Measurements from ENCODE around the gene CHRM3.
"Not testable (repeated sequence)": the region's sequence is repeated elsewhere in the genome, so short reads cannot be mapped to it uniquely, and the experiment has no call there.

Gene CHRM3

GRCh38 chr1:239386453-239387303 lies at the start of gene CHRM3:
Gene CHRM3, plus strand, starts transcription at chr1:239386568. Its CDS starts 520,884 bp downstream, at chr1:239907452.
- peak; percentile 75 for DNase-seq (ENCODE audit: low spot score)

DNA sequence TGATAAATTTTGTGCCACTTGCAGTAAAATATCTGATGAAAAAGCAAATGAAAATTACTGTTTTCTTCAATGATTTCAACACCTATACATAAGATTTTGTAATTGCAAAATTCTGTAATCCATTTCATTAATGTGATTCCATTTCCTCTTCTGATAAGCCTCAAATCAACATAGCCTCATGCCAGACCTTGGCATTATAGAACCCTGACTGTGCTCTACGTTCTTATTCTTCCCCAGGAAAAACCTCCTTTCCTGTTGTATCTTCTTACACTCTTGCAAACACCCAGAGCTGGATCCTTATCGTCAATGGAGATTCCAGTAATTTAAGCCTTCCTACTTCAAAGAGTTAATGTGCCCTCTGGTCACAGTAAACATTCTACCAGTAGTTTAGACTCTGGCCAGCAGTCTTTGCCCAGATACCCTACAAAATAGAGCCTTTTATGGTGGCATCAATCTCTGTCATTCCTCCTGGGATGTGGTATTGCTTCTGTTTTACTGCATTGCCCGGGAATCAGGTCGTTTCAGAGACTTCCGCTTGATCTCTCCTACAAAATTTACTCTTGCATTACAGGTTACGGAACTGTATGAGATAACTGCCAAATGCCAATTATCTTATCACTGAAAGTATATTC lies 48.5 kb upstream of the CHRM3 start:
- DNase-seq (ENCODE audit: low spot score), result no peak

DNA sequence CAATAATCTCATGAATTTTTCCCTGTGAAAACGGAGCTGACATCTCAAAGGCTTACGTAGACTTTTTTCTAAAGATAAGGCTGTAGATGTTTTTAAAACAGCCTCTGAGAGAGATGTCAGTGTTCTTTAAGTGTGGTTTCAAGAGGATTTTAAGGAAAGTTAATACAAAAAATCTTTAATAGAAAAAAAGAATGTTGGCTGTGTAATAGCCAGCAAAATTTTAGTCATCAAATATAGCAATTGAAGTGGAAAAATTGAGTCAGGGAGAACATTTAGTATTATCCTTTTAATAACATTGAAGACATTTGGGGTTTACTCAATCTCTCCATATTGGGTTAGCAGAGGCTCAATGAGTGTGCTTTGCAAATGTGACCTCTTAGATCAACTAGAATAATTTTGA lies 38.6 kb upstream of the CHRM3 start:
- no peak for DNase-seq (ENCODE audit: low spot score)

DNA sequence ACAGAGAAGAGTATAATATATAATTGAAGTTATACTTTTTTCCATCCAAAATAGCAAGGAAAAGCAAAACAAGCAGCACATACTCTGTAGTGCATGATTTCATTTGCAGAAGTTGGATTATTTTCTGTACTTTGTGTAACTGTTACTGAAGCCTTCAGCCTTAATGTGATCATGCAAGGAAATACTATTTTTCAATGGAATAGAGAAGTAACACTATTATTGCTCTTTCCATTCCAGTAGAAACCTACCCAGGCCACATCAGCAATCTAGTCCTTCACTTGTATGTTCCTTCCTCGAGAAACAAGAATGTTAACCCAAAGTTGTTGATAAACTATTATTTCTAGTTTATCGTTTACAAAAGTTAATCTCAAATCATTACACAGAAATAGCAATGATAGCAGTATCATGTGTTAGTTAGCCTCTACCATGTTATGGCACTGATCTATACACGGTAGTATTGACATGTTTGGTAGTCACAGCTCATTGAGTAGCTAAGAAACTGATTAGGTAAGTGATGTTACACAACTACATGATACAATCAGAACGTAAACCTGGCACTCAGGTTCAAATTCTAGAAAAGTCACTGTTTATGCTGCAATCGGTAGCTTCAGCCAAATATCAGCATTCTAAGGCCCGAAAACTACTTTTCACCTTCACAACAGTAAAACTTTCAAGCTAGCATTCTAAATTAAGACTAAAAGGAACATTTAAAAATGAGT lies 37.6 kb upstream of the CHRM3 start:
- no peak for DNase-seq (ENCODE audit: low spot score)

DNA sequence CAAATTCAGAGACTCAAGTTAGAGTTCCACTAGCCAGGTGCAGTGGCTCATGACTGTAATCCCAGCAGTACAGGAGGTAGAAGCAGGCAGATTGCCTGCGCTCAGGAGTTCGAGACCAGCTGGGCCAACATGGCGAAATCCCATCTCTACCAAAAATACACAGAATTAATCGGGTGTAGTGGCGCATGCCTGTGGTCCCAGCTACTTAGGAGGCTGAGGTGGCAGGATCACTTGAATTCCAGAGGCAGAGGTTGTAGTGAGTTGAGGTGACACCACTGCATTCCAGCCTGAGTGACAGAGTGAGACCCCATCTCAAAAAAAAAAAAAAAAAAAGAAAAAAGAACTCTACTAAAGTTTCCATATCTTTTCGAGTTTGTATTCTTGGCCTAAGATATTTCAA lies 36.7 kb upstream of the CHRM3 start:
- no peak for DNase-seq (ENCODE audit: low spot score)

GRCh38 chr1:239353536-239353935 lies 32.8 kb upstream of the CHRM3 start:
- no peak for DNase-seq (ENCODE audit: low spot score)

DNA sequence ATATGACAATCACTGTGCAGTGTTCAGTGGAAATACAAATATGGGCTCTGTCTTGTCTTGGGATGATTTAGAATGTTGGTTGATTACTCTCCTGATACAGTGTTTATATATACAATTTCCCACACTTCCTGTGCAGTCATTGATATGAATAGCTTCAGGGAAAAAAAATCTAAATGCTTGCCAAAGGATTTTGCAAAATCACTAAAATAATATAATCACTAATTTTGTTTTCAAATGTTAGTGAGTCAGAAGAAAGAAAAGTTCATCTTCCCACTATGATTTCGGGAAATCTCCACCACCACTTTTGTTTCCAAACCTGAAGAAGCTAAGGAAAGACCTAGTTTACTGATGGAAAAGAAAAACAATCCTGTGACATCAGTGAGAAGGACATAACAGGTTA lies 32.1 kb upstream of the CHRM3 start:
- DNase-seq (ENCODE audit: low spot score), result no peak

GRCh38 chr1:239357867-239358266 lies 28.5 kb upstream of the CHRM3 start:
- no peak for DNase-seq (ENCODE audit: low spot score)

- peak; percentile 48 for DNase-seq (ENCODE audit: low spot score)
Measured at GRCh38 chr1:239361403-239361802, 25.0 kb upstream of the CHRM3 start.

- no peak for DNase-seq (ENCODE audit: low spot score)
Measured at GRCh38 chr1:239363930-239364329, 22.4 kb upstream of the CHRM3 start.

GRCh38 chr1:239367196-239367810 lies 19.1 kb upstream of the CHRM3 start:
- DNase-seq (ENCODE audit: low spot score), result no peak

GRCh38 chr1:239368436-239369109 lies 17.8 kb upstream of the CHRM3 start:
- peak; percentile 25 for DNase-seq (ENCODE audit: low spot score)

GRCh38 chr1:239370869-239371268 lies 15.5 kb upstream of the CHRM3 start:
- DNase-seq (ENCODE audit: low spot score), result not testable (repeated sequence)

DNA sequence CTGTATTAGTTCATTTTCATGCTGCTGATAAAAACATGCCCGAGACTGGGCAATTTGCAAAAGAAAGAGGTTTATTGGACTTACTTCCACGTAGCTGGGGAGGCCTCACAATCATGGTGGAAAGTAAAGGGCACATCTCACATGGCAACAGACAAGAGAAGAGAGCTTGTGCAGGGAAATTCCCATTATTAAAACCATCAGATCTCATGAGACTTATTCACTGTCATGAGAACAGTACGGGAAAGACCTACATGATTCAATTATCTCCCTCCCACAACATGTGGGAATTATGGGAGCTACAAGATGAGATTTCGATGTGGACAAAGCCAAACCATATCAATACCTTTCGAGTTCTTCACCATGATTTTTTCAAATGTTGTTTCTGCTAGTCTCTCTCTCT lies 3.7 kb upstream of the CHRM3 start:
- DNase-seq (ENCODE audit: low spot score), result no peak

DNA sequence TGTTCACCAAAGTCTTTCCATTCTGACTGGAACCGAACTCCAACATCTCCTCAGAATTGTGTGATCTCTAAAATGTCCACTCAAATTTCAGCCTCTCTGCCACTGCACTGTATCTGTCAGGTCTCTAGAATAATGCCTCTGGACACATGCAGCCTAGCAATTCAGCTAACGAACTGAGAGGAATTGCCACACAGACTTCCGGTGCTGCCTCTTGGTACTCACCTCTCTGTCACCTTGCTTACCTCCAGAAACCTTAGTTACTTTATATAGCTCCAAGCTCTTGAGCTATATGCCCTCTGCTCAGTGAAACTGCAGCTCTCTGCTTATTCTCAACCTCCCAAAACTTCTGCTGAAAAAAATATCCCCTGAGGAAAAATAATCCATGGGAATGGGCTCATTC lies 2.7 kb upstream of the CHRM3 start:
- DNase-seq (ENCODE audit: low spot score), result no peak

DNA sequence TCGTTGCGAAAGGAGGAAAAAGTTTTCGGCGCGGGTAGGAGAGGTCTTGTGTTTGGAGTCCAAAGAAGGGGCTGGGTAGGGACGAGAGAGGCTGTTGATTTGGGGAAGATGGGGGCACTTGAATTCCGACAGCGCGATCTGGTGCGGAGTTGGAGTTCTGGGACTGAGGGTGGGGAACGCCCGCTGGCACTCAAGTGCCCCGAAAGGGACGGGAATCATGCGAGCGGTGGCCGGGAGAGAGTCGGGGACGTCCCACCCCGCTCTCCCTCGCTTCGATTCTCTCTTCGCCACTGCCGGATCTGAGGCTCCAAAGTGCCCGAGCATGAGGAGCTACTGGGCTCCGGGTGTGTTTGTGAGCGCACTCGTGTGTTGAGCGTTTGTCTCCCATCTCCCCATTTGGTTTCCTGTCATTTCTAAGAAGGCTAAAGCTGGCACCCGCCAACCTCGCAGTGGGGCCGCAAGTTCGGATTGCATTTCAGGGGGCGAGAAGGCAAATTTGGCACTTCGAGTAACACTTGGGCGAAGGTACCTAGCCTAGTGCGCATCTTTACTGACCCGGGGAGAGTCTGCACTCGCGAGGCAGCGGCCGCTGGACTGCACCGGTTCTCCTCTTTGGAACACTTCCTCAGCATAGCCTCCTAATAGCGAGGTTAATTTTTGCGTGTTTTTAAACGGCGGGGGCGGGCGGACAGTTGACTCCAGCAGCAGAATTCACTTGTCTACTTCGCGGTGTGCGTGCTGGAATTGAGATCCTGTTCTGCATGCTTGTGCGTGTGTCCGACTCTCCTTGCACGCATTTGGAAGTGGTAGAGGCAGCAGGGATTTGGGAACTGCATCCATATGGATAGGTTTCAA lies 1.2 kb downstream of the CHRM3 start:
- no peak for DNase-seq (ENCODE audit: low spot score)

GRCh38 chr1:239388159-239388485 lies 1.8 kb downstream of the CHRM3 start:
- DNase-seq (ENCODE audit: low spot score), result no peak

DNA sequence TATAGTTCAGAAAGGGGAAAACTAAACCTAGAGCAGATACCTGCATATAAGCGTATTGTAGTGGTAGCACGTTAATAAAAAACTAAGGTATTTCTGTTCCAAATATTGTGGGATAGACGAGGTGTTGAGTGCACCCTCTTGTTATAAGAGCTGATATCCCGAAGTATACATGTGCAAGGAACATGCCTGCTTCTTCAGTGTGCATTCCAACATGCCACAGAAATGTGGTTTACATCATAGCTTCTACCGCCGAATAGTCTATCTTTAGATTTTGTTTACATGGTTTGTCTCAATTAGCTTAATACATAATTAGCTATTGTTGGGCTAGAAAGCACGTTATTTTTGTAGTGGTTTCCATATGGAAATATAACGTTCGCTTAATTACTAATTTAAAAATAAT lies 2.2 kb downstream of the CHRM3 start:
- DNase-seq (ENCODE audit: low spot score), result no peak

DNA sequence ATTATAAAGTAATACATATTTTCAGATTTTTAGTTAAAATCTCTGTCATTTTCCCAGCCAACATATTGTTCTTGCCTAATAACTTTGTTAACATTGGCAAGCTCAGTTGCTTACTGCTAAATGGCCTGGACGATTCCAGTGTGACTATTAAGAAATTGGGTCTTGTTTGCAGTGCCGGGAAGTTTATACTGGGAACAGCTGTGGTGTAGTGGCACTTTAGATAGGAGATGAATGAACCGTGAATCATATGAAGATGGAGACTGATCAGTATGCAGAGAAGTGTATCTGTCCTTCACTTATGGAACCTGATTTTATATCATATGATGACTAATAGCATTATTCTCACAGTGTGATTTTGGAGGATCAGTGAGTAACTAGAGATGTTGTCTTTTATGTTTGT lies 3.3 kb downstream of the CHRM3 start:
- DNase-seq (ENCODE audit: low spot score), result no peak

GRCh38 chr1:239392271-239392670 lies 5.9 kb downstream of the CHRM3 start:
- no peak for DNase-seq (ENCODE audit: low spot score)

GRCh38 chr1:239394107-239394506 lies 7.7 kb downstream of the CHRM3 start:
- no peak for DNase-seq (ENCODE audit: low spot score)

Data from LoVo (cell line).